NOMO-1 (cell line): ENCODE measurements around the gene APRT.
"Not testable (repeated sequence)": the region's sequence is repeated elsewhere in the genome, so short reads cannot be mapped to it uniquely, and the experiment has no call there.

Experiments used
- DNase-seq, 2 experiments: peaks; one replicate each; lab custom pipeline; 2025; ENCODE audit not compliant: unreplicated experiment in 2 of 2; lab: John Stamatoyannopoulos, UW

APRT gene

GRCh38 chr16:88823646-88824045 is 11.9 kb upstream of the APRT start:
- not testable (repeated sequence) for DNase-seq

- DNase-seq = no peak
Measured at GRCh38 chr16:88822281-88823040, 10.7 kb upstream of the APRT start.

DNA sequence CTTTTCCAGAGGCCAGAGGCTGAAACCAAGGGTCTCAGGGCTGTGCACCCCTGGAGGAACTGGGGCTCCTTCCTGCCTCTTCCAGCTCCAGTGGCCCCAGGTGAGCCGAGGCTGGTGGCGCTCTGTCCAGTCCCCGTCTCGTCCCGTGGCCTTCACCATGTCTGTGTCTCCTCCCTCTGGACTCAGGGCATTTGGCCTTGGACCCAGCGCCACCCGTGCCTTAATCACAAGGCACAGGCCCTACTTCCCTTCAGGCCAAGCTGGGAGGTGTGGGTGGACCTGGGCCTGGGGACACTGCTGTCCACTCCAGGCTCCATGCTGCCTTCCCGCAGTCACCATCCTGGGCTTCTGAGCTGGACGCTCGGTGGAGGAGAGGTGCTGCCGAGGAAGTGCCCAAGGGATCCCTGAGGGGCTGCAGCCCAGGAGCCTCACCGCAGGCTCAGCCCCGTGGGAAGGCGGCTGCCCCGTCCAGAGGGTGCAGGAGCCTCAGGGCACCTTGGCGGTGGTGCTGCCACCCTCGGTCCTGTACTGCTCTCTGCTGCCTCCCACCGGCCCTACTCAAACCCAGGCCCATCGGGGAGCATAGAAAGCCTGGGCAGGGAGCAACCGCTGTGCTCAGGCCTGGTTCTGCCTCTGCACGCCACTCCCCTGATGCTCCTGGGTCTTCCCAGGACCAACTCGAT is 9.6 kb upstream of the APRT start:
- DNase-seq = no peak

- no peak for DNase-seq
Measured at GRCh38 chr16:88820385-88821025, 8.8 kb upstream of the APRT start.

GRCh38 chr16:88819126-88819525 is 7.4 kb upstream of the APRT start:
- no peak for DNase-seq

DNA sequence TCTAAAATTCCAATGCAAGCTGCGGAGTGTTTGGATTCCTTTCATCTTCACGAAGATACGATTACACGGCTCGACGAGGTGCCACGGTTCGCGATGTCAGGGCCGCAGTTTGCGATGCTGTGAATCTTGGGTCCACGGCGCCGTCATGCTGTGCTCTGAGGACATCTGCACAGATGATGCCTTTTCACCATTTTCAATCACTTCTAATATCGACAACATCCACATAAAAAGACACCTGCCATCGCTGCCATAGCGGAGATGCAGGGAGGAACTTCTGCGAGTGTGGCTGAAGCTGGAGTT is 6.8 kb upstream of the APRT start:
- no peak for DNase-seq

- DNase-seq = no peak
Measured at GRCh38 chr16:88817785-88818574, 6.3 kb upstream of the APRT start.

- no peak for DNase-seq
Measured at GRCh38 chr16:88816736-88817535, 5.2 kb upstream of the APRT start.

DNA sequence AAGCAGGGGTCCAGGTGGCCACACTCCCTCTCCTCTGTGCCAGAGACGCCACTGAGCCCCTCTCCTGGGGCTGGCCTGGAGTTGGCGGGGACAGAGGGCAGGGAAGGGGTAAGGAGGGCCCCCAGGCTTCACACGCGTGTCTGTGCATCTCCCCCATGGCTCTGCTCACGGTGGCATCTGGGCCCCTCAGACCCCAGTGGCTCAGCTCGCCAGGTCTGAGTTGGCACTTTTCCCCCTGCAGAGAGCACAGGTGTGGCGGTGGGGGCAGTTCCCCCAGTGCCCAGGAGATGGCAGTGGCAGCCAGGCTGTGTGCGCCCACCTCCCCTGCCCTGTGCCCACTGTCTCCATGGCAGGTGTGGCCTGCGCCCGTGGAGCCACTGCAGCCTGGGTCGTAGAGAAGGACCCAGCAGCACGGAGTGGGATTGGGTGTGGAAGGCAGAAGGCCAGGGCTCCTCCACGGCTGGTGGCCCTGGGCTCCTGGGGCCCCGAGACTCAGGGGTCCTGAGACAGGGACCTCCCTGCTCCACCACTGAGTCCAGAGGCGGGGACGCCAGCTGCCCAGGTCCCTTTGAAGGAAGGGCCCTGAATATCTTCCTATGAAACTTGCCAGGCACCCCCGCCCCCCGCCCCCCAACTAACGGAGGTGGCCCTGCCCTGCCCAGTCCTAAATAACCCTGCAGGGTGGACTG is 4.3 kb upstream of the APRT start:
- DNase-seq = peak; percentile 28 to 48

- no peak for DNase-seq
Measured at GRCh38 chr16:88815227-88815626, 3.5 kb upstream of the APRT start.

GRCh38 chr16:88814144-88814502 is 2.4 kb upstream of the APRT start:
- no peak for DNase-seq

DNA sequence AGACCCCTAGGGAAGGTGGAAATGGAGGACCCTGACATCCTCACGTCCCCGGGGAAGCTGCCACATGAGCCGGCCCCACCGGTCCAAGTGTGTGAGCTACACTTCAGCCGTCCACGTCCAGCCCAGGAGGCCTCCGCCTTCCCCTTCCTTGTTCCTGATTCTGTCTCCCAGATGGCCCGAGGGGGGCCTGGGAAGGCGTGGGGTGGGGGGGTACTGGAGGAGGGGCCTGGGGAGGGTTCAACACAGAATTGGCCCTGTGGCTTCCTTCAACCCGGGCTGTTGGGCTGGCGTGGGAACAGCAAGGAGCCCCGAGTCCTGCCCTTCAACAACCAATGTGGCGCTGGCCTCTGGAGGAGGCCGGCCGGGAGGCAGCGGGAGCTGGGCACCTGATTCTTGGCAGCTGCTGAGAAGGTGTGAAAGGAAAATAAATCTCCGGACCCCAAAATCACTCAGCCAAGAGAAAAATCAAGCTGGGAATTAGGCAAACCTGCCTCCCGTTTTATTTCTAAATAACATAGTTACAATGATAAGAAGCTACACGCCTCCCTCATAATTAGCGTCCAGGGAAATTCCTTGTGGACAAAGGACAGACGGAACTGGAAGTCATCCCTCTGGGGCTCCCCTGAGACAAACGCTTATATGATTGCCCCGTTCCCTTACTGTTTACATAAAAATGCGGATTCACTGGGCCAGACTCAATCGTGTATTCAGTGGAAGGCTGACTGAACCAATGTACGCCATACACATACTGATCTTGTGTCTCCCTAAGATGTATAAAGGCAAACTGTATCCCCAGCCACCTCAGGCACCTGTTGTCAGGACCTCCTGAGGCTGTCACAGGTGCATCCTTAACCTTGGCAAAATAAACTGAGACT is 1.8 kb upstream of the APRT start:
- no peak for DNase-seq

DNA sequence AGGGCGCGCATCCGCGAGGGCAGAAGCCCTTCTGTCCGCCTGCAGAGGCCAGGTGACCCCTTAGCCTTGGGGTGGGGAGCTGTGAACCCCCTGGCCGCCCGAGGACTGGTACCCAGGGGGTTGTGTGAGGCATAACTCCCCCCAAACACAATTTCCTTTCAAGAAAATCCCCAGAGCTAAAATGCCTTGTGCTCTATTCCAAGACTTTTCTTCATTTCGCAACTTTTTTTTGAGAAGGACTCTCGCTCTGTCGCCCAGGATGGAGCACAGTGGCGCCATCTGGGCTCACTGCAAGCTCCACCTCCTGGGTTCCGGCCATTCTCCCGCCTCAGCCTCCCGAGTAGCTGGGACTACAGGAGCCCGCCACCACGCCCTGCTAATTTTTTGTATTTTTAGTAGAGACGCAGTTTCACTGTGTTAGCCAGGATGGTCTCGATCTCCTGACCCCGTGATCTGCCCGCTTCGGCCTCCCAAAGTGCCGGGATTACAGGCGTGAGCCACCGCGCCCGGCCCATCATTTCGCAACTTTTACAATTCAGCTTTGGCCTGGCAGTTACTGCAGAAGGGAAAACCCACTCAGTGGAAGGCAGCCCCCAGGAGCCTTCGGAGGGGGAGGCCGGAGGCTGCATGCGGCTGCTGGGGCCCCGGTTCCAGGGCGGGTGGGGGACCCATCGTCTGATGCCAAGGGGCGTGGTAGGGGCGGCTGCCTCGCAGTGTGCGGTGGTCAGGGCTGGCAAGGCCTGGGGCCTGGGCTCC is 963 bp upstream of the APRT start:
- DNase-seq = peak; percentile 38 to 53

DNA sequence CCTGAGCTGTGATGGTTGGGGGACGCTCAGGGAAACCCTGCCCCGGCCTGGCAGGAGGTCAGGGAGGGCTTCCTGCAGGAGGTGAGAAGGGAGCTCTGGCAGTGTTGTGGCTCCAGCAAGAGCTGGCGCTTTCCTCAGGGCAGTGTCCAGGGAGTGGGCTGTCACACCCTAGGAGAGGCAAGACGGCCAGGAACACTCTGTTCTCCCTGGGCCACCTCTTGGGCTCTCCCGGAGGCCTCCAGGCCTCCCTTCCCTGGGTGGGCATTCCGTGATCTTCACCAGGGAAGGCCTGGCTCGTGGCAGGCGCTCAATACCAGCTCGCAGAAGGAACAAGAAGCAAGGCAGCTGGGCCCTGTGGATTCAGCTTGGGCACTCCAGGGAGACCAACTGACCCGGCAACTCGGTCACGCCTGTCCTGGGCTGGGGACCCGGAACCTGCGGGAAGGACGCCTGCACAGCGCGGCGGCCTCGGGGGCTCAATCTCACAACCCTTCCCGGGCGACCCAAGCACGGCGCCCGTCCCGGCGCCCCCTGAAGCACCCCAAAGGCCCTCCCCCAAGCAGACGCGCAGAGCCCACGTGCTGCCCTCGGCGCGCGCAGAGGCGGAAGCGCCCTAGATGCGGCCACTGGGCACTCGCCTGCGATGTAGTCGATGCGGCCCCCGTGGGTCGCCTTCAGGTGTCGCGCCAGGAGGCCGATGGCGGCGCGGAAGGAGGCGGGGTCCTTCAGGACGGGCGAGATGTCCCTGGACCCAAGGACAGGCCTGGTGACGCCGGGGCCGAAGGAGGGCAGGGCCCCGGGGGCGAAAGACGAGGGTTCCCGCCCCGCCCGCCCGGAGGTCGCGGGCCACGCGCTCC is 588 bp downstream of the APRT start:
- DNase-seq = peak; percentile 49 to 71

- peak; percentile 28 to 53 for DNase-seq
Measured at GRCh38 chr16:88810166-88810911, 1.4 kb downstream of the APRT start.

DNA sequence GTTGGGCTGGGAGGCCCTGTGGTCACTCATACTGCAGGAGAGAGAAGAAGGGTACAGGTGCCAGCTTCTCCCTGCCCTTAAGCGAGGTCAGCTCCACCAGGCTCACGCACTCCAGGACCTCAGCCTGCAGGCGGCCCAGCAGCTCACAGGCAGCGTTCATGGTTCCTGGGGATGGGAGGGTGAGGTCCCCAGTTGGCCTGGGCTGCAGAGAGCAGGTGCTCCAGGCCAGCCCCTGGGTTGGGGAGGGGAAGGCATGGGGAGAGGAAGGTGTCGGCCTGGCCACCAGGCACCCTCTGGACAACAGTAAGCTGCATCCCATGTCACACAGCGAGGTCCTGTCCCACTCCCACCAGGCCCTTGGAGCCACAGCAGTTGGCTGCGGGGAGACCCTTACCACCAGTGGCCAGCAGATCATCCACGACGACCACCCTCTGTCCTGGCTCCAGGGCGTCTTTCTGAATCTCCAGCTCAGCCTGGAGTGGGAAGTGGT is 2.0 kb downstream of the APRT start:
- peak in 1 of 2 experiments; percentile 21 for DNase-seq
